GM21529 (cell line): ENCODE data around the gene TM7SF3.

ENCODE experiments used
- ATAC-seq: cut with Tn5 transposase; IDR thresholded peaks from one replicate; pipeline ENCODE4 v1.9.1; 2021; ENCODE audit not compliant: unreplicated experiment

Gene TM7SF3

DNA sequence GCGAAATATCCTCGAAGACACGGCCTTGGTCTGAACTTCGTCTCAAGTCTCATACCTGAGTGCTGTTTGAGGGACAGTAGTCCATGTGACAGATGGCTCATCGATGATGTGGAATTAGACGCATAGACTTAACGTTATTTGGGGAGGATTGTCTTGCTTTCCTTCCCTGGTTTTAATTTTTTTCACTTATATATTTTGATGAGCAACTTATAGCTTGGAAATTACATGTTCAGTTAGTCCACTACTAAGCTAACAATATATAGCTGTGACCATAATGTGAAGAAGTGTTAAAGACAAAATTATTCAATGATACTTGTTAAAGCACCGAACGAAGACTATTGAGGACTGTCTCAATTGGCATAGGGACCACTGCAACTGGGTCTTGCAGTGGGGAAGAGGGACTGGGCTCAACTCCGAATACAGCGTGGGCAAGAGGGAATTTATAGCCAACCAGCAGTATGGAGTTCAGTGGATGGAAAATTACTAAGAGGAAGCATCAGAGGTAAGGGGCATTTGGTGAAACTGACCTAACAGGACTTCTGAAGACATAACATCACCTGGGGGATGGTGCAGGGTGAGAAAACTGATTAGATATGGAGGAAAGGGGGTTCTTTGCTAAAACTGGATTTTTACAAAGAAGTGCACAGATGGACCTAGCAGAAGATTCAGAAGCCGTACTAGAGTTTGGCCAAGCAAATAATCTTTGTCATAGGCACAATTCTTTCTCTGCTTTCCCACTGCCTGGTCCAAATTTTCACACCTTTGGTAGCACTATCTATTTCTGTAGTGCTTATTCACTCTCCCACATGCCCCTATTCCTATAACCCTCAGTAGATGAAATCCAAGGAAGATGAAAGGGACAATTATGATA is 910 bp upstream of the TM7SF3 start:
- ATAC-seq: no peak

DNA sequence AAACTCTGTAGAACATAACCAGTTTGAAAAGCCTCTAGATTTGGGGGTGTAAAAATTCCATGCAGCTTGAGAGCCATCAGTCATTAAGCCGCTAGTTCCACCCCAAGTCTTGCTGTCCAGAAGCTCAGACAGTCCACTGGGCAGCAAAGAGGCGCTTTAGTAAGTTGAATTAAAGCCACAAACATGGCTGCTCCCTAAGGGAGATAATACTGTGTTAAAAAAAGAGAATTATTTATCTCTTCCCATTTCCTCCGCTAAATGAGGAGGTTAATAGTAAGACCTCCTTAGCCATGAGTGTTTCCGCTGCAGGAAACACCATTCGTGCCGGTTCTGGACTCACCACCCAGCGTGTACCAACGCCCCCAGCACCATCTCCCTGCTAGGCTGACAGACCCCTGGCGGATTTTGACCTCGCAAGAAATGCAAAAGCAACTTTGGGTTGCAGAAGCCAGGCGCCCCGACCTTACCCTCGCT is 536 bp downstream of the TM7SF3 start:
- peak; percentile 19 for ATAC-seq

DNA sequence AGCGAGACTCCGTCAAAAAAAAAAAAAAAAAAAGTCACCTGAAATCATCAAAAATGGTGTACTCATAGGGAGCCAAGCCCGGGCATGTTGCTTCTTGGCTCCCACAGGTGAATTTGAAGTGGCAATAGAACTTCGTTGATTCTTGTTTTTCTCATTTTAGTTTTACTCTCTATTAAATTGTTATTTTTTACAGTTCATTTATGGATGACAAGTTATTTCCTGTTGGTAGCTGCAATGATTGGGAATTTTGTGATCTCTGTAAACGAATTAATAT is 1.3 kb downstream of the TM7SF3 start:
- ATAC-seq: no peak

DNA sequence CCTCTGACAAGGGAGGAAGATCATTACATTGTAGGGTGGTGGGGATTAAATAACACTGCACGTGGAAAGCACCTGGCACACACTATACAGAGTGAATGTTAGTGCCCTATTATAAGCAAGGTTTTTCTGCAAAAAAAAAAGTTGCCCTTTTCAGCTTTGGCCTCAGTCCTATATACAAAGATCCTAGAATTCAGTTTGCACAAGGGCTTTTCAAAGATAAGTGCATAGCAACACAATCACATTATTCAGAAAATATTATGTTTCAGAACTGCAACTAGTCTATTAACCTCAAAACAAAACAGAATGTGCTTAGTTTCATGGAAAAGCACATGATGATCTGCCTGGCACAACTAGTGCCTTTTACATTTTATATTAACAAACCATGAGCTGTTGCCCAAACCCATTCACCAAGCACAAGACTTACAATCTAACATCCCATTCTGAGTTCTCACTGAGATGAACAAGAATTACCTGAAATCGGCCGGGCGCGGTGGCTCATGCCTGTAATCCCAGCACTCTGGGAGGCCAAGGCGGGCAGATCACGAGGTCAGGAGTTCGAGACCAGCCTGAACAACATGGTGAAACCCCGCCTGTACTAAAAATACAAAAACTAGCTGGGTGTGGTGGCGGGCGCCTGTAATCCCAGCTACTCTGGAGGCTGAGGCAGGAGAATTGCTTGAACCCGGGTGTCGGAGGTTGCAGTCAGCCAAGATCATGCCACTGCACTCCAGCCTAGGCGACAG is 1.8 kb downstream of the TM7SF3 start:
- no peak for ATAC-seq

DNA sequence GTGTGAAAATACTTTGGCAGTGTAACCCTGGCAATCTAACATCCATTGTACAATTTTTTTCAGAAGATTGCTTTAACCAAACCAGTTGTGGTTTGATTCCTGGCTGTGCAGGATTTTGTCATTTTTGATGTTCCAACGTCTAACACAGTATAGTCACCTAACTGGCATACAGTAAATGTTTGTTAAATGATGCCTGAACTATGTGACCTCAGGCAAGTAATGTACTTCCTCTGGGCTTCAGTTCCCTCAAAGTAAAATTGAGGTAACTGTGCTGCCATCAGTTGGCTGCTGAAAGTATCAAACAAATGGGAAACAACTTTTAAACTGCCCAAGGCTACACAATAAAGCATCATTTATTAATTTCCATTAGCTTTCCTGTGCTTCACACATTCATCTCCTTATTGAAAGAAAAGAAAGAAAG is 4.3 kb downstream of the TM7SF3 start:
- ATAC-seq: no peak

DNA sequence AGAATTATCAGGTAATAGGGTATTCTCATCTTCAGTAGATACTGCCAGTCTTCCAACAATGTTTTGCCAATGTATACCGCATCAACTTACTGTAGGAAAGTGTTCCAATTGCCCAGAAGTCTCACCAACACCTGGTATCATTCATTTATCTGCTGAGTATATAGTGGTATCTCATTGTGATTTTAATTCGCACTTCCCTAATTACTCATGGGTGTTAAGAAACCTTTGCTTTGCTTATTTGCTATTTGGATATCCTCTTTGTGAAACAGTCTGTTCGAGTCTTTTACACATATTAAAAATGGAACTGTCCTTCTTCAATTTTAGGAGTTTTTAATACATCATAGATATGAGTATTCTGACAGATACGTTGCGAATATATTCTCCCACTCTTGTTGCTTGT is 6.1 kb downstream of the TM7SF3 start:
- no peak for ATAC-seq

DNA sequence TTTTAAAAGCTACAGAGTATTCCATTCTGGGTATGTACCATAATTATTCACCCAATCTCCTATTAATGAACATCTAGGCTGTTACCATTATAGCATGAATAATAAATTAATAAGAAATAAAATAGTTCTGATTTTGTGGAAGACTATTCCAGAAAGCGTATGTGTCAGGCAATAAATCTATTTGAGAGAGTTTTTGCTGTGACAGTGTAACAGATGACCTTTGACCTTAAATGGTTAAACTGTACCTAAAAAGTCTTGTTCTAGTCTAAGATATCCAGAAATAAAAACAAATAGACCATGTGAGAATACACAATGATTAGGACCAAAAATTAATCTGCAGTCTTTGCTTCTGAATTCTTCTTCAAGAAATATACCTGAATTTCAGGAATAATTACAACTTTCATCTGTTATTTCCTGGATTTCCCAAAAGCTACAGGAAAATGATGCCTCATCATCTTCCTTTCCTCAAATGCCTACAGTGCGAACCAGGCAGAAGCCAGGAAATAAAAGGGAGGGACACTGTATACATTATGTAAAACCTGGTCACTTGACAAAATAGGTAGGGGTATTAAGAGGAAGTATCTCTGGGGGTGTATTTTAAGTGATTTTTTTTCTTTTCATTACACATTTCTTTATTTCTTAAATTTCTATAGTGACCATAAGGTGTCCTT is 7.3 kb downstream of the TM7SF3 start:
- no peak for ATAC-seq

DNA sequence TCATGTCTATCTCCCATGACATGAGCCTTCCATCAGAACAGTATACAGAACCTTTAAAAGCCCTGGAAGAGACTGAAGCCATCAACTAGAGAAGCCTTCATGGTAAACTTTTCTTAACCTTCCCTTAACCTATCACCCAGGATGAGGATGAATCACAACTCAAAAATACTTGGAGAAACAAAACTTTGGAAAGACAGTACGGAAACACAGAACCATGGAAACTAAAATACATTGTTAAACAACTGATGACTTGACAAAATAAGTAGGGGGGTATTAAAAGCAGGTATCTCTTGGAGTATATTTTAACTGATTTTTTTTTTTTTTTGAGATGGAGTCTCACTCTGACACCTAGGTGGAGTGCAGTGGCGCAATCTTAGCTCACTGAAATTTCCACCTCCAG is 8.7 kb downstream of the TM7SF3 start:
- no peak for ATAC-seq

DNA sequence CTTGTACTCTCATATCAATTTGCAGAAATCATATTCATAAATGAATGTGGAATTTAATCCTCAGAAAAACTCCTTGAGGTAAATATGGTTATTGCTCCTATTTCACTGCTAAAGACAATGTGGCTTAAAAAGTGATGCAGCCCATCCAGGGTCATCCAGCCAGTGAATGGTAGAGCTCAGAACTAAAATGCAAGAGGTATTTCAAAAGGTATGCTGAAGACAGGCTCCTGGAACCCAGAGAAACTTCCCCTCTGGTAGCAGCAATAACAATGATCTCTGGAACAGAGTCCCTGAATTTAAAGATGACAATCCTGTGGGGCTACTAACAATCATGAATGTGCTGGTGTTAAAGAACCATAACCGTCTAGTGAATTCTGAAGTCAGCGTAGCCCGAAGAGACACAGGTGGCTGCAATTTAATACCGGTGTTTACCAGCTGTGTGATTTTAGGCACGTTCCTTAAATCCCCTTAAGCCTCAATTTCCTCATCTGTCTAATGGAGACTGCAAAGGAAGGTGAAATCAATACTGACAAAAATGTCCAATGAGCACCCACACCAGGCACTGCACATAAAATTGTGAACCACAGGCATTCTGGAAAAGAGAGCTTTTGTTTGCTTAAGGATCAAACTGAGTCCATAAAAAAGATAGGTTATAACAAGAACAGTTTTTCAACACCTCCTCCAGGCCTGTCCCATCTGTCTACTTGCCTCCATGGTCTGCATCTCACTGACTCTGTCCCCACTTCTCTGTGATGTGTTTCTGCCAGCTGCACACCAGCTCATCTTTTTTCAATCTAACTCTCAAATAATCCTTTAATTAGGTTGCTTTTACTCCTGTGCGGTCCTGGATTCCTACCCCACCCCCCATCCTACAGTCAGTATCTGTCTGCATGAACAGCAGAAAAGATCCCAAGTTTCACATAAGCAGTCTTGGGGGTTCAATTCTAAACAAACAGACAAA is 10.5 kb downstream of the TM7SF3 start:
- ATAC-seq: no peak

DNA sequence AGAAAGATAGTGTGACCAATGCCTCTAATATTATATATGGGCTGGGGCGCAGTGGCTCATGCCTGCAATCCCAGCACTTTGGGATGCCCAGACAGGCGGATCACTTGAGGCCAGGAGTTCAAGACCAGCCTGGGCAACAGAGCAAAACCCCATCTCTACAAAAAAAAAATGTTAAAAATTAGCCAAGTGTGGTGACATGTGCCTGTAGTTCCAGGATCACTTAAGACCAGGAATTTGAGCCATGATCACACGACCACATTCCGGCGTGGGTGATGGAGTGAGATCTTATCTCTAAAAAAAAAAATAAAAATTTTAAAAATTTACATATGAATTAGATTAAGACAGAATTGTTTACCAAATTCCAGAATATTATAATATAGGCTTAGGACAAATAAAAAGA is 12.0 kb downstream of the TM7SF3 start:
- ATAC-seq: no peak

DNA sequence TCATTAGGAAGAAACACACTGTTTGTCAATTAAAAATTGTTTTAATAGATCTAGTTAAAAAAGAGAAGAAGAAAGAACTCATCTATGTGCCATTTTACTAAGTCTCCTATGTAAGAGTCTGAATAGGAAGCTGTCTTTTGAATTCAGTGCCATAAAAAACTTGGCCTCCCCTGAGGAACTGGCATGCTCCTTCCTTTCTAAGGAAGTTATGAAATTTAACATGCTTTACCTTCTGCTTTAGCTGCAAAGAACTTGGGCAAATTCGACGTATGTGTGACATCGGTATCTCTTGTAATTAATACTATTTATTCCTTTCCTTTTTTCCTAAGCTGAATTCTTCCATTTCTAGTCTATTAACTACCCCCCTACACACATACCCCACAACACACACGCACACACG is 12.5 kb downstream of the TM7SF3 start:
- ATAC-seq: no peak

DNA sequence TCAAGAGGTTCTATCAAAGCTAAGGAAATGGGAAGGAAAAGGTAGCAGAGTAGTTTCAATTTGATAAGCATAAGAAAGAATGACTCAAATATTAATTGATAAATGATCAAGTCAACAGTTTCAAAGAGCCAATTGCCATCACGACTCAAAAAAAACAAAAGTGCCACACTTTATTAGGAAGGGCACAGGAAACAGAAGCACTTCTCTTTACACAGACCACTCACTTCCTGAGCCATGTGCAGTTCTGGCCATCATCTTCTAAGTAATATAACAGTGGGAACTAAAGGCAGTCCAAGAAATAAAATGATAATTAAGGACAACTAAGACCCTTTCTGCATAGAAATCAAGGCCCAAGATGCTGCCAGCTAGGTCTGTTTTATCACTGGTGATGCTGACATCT is 13.2 kb downstream of the TM7SF3 start:
- ATAC-seq: no peak

DNA sequence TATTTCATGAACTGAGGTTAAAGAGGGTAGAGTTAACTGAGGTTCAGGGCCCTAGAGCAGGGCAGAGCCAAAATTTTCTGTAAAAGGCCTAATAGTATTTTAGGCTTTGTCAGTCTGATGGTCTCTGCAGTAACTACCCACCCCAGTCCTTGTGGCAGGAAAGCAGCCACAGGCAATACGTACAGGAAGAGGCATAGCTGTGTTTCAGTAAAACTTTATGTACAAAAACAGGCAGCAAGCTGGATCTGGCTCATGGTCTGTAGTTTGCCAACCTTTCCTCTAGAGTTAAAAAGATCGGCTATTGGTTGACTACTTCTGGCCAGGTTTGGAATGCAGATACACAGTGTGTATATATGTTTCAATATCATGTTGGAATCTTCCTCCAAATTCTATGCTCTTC is 17.2 kb downstream of the TM7SF3 start:
- no peak for ATAC-seq

DNA sequence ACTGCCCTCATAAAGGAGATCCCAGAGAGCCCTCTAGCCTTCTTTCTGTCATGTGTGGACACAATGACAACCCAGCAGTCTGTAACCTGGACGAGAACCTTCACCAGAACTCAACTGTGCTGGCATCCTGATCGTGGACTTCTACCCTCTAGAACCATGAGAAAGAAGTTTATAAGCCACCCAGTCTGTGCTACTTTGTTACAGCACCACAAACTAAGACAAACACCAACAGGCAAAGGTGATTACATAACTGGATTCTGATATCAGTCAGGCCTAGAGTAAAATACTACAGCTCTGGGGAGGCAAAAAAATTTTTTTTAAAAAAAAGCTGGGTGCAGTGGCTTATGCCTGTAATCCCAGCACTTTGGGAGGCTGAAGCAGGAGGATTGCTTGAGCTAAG is 18.5 kb downstream of the TM7SF3 start:
- no peak for ATAC-seq

DNA sequence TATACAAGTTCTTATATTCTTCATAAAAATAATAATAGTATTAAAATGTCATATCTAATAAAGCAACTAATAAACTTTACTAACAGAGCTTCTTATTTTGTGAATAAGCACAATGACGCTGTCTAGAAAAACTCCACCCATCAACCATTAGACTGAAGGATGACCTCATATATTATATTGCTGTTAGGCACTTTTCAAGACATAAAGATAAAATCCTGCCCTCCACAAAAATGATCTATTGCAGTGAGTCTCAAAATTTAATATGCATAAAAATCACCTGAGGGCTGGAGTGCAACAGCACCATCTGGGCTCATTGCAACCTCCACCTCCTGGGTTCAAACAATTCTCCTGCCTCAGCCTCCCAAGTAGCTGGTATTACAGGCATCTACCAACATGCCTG is 20.1 kb downstream of the TM7SF3 start:
- ATAC-seq: no peak

DNA sequence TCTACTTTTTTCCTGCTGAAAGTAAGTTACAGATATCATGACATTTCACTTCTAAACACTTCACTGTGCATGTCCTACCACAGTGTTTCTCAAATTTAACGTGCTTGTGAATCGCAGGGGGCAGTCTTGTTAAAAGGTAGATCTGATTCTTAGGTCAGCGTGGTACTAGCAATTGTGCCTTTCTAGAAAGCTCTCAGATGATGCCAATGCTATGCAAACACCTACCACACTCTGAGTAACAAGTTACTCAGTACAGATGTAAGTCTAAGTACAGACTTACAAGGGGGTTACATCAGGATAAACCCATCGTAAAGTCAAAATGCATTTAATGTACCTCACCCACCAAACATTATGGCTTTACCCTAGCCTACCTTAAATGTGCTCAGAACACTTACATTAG is 22.4 kb downstream of the TM7SF3 start:
- ATAC-seq: no peak

DNA sequence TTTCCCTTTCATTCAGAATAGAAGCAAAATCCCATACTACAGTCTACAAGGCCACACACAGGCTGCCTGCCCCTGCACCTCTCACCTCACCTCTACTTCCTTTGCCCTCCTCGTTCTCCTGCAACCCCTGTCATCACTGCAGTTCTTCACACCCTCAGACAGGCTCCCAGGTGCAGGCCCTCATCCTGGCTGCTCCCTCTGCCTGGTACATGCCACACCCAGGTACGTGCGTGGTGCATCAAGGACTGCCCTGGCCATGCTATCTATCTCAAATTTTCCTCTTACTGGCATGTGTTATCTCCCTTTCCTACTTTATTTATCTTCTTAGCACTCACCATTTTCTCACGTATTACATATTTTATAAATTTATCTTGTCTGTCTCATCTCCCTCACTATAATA is 24.3 kb downstream of the TM7SF3 start:
- no peak for ATAC-seq

DNA sequence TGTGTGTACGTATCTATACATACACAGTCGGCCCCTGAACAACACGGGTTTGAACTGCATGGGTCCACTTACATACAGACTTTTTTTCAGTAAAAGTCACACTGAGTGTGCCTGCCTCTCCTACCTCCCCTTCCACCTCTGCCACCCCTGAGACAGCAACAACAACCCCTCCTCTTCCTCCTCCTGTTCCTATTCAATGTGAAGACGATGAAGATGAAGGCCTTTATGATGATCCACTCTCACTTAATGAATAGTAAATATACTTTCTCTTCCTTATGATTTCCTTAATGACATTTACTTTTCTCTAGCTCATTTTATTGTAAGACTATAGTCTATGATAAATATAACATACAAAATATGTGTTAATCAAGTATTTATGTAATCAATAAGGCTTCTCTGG is 25.5 kb downstream of the TM7SF3 start:
- no peak for ATAC-seq

DNA sequence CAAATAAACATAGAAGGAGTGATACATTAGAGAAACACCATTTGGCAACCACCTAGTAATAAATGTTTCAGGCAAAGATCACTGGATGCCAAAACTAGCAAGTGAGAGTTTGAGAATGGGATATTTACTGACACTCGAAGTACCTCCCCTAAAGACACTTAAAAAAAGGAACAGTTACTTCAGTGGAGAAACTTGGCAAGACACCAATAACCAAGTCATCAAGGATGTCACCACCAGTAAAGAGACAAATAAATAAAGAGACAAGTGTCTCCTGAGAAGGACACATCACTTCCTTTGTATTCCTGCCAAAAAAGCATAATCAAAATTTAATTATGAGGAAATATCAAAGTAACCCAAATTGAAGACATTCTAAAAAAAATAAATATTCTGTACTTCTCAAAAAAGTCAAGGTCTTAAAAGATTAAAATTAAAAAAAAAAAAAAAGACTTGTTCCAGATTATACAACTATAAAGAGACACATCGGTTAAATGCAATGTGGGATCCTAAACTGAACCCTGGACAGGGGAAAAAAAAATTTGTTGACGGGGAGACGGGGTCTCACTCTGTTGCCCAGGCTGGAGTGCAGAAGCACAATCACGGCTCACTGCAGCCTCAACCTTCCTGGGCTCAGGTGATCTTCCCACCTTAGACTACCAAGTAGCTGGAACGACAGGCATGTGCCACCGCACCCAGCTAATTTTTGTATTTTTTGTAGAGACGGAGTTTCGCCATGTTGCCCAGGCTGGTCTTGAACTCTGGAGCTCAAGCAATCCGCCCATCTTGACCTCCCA is 26.4 kb downstream of the TM7SF3 start:
- no peak for ATAC-seq

DNA sequence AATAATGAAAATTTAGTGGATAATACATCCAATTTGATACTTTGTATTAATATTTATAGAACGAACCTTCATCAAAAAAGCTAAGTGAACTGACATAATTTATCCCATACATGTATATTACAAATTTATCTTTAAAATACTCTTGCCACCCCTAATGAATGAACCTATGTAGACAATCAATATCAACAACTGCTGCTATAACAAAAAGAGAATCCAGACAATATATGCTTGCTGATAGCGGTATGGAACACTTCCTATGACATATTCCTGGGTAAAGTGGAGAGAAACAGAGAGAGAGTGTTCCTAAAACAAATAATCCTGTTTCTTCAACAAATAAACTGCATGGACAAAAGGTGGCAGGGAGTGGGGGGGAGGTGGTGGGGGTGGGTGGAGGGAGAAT is 31.3 kb downstream of the TM7SF3 start:
- ATAC-seq: no peak
